T-helper 17 cell (primary cell): ENCODE measurements around the gene PCNP. TPM values are rescaled to one million over a fixed set of nuclear protein-coding genes. Genes with fewer than 3 reads are reported as not detected.
A peak's percentile ranks its signal among the peaks of the same experiment; 100 is the strongest.
"Not testable (repeated sequence)": the region's sequence is repeated elsewhere in the genome, so short reads cannot be mapped to it uniquely, and the experiment has no call there.

Source experiments
- ATAC-seq: fragments of 150-1000 bp; cut with Tn5 transposase; 2 replicates; pipeline ENCODE4 v1.10.0; 2021; ENCODE audit warnings: mild to moderate bottlenecking, moderate library complexity
- DNase-seq, 3 donors: peaks; one replicate each; pipeline versions ENCODE4 v3.0.0 to v3.0.0-alpha.2; 2020 to 2021
- H3K9me3 ChIP-seq: one replicate; pipeline ENCODE4 v1.7.0; 2013; ENCODE audit warnings: low read length, mild to moderate bottlenecking; ENCODE audit not compliant: control insufficient read depth, poor library complexity, severe bottlenecking
- H3K27ac Mint-ChIP-seq: one replicate; pipeline ENCODE4 v1.8.0; 2022; ENCODE audit warnings: mild to moderate bottlenecking, moderate library complexity, mixed read lengths
- H3K27me3 Mint-ChIP-seq: one replicate; pipeline ENCODE4 v1.8.0; 2022; ENCODE audit warnings: mixed read lengths
- H3K36me3 Mint-ChIP-seq: one replicate; pipeline ENCODE4 v1.8.0; 2022; ENCODE audit warnings: low read depth, mixed read lengths
- H3K4me1 Mint-ChIP-seq: one replicate; pipeline ENCODE4 v1.8.0; 2022; ENCODE audit warnings: mild to moderate bottlenecking, mixed read lengths
- H3K4me3 Mint-ChIP-seq: one replicate; pipeline ENCODE4 v1.8.0; 2022; ENCODE audit warnings: mild to moderate bottlenecking, moderate library complexity, mixed read lengths
- total RNA-seq, 4 donors: library from RNA in 2 of 4; stranded (reverse) in 2 of 4; gene quantifications; one replicate each; pipeline ENCODE4 v1.2.3 and lab custom pipeline; 2022 to 2026

PCNP gene
- total RNA-seq, 2 donors from 2014 or later, result 138 to 150 TPM

- ATAC-seq, result no peak
- H3K9me3 ChIP-seq, result no peaks in the 10 kb centered on the region
- Mint-ChIP-seq H3K4me3 (no peak overlapping the region), H3K27ac (no peak overlapping the region), H3K27me3 (no peaks in the 10 kb centered on the region), H3K4me1 (peaks cover 2% of the 10 kb centered on the region), H3K36me3 (no peaks in the 10 kb centered on the region)
- DNase-seq, result no peak
These were observed 57.3 kb downstream of the PCNP start for GRCh38 chr3:101631098-101631796.

GRCh38 chr3:101631959-101632358, 58.0 kb downstream of the PCNP start:
- H3K36me3 Mint-ChIP-seq, ATAC-seq, H3K4me1 Mint-ChIP-seq, H3K27ac Mint-ChIP-seq, H3K9me3 ChIP-seq, DNase-seq, H3K4me3 Mint-ChIP-seq, H3K27me3 Mint-ChIP-seq: not testable (repeated sequence)

- no peak for DNase-seq
These were observed 58.6 kb downstream of the PCNP start for GRCh38 chr3:101632586-101632985.

GRCh38 chr3:101633186-101633585, 59.2 kb downstream of the PCNP start:
- ATAC-seq, result no peak
- no peak for DNase-seq
- H3K4me1 Mint-ChIP-seq, result peaks cover 4% of the 10 kb centered on the region
- H3K27me3 Mint-ChIP-seq, result no peaks in the 10 kb centered on the region
- no peaks in the 10 kb centered on the region for H3K9me3 ChIP-seq
- H3K36me3 Mint-ChIP-seq, result no peaks in the 10 kb centered on the region
- peak overlapping the region; percentile 43 for H3K27ac Mint-ChIP-seq
- H3K4me3 Mint-ChIP-seq, result no peak overlapping the region

More at GRCh38 chr3:101632586-101632985, 58.6 kb downstream of the PCNP start:
- no peak for ATAC-seq
- no peaks in the 10 kb centered on the region for H3K27me3 Mint-ChIP-seq
- H3K9me3 ChIP-seq, result no peaks in the 10 kb centered on the region
- H3K4me3 Mint-ChIP-seq, result no peak overlapping the region
- H3K36me3 Mint-ChIP-seq, result no peaks in the 10 kb centered on the region
- H3K4me1 Mint-ChIP-seq, result peaks cover 4% of the 10 kb centered on the region
- peak overlapping the region; percentile 43 for H3K27ac Mint-ChIP-seq

- Mint-ChIP-seq H3K36me3 (no peaks in the 10 kb centered on the region), H3K4me1 (peaks cover 6% of the 10 kb centered on the region), H3K27ac (peak overlapping the region; percentile 83), H3K27me3 (no peaks in the 10 kb centered on the region), H3K4me3 (no peak overlapping the region)
- DNase-seq, result no peak
- H3K9me3 ChIP-seq, result no peaks in the 10 kb centered on the region
- ATAC-seq, result no peak
These were observed 60.7 kb downstream of the PCNP start for GRCh38 chr3:101634591-101635196.

GRCh38 chr3:101635345-101635744, 61.4 kb downstream of the PCNP start:
- Mint-ChIP-seq H3K4me3 (no peak overlapping the region), H3K4me1 (peaks cover 6% of the 10 kb centered on the region), H3K27me3 (no peaks in the 10 kb centered on the region), H3K27ac (peak overlapping the region; percentile 83), H3K36me3 (no peaks in the 10 kb centered on the region)
- H3K9me3 ChIP-seq, result no peaks in the 10 kb centered on the region
- DNase-seq (no peak), ATAC-seq (no peak)

- H3K27me3 Mint-ChIP-seq, result no peaks in the 10 kb centered on the region
- DNase-seq (peak; percentile 28 to 60 (median 36)), ATAC-seq (peak; percentile 92)
- peak overlapping the region; percentile 51 for H3K27ac Mint-ChIP-seq
- no peak overlapping the region for H3K4me3 Mint-ChIP-seq
- H3K9me3 ChIP-seq, result no peaks in the 10 kb centered on the region
- H3K4me1 Mint-ChIP-seq, result peaks cover 8% of the 10 kb centered on the region
- H3K36me3 Mint-ChIP-seq, result no peaks in the 10 kb centered on the region
These were observed 62.2 kb downstream of the PCNP start for GRCh38 chr3:101635954-101636798.

- Mint-ChIP-seq H3K27me3 (no peaks in the 10 kb centered on the region), H3K4me1 (peaks cover 8% of the 10 kb centered on the region), H3K27ac (peak overlapping the region; percentile 3), H3K36me3 (no peaks in the 10 kb centered on the region), H3K4me3 (no peak overlapping the region)
- DNase-seq (no peak), ATAC-seq (no peak)
- no peaks in the 10 kb centered on the region for H3K9me3 ChIP-seq
These were observed 63.5 kb downstream of the PCNP start for GRCh38 chr3:101637451-101637850.

- peak overlapping the region; percentile 3 for H3K27ac Mint-ChIP-seq
- H3K36me3 Mint-ChIP-seq, result no peaks in the 10 kb centered on the region
- peaks cover 8% of the 10 kb centered on the region for H3K4me1 Mint-ChIP-seq
- ATAC-seq (no peak), DNase-seq (no peak)
- no peak overlapping the region for H3K4me3 Mint-ChIP-seq
- no peaks in the 10 kb centered on the region for H3K9me3 ChIP-seq
- H3K27me3 Mint-ChIP-seq, result no peaks in the 10 kb centered on the region
These were observed 64.3 kb downstream of the PCNP start for GRCh38 chr3:101638261-101638745.

GRCh38 chr3:101639280-101639963, 65.4 kb downstream of the PCNP start:
- ATAC-seq, result no peak
- H3K27me3 Mint-ChIP-seq, result no peaks in the 10 kb centered on the region
- H3K27ac Mint-ChIP-seq, result no peak overlapping the region
- no peak overlapping the region for H3K4me3 Mint-ChIP-seq
- no peak for DNase-seq
- no peaks in the 10 kb centered on the region for H3K36me3 Mint-ChIP-seq
- no peaks in the 10 kb centered on the region for H3K9me3 ChIP-seq
- H3K4me1 Mint-ChIP-seq, result peaks cover 17% of the 10 kb centered on the region

GRCh38 chr3:101640256-101640655, 66.3 kb downstream of the PCNP start:
- H3K36me3 Mint-ChIP-seq, result no peaks in the 10 kb centered on the region
- H3K4me1 Mint-ChIP-seq, result peaks cover 25% of the 10 kb centered on the region

GRCh38 chr3:101641397-101642115, 67.6 kb downstream of the PCNP start:
- H3K4me3 Mint-ChIP-seq, H3K36me3 Mint-ChIP-seq, H3K27me3 Mint-ChIP-seq, H3K27ac Mint-ChIP-seq, H3K9me3 ChIP-seq, ATAC-seq, DNase-seq: not testable (repeated sequence)
- H3K4me1 Mint-ChIP-seq, result peaks cover 29% of the 10 kb centered on the region

More at GRCh38 chr3:101640256-101640655, 66.3 kb downstream of the PCNP start:
- ATAC-seq, result no peak
- no peaks in the 10 kb centered on the region for H3K27me3 Mint-ChIP-seq
- H3K4me3 Mint-ChIP-seq, result no peak overlapping the region
- no peak overlapping the region for H3K27ac Mint-ChIP-seq
- DNase-seq, result no peak
- no peaks in the 10 kb centered on the region for H3K9me3 ChIP-seq
